Measurements from ENCODE around the gene SETDB2.

SETDB2 gene

GRCh38 chr13:49428041-49428763, 15.9 kb upstream of the SETDB2 start:
- no peak for DNase-seq (ENCODE audit: low read depth)

- DNase-seq (ENCODE audit: low read depth) = no peak
These were observed 15.0 kb upstream of the SETDB2 start for GRCh38 chr13:49429121-49429520.

DNA sequence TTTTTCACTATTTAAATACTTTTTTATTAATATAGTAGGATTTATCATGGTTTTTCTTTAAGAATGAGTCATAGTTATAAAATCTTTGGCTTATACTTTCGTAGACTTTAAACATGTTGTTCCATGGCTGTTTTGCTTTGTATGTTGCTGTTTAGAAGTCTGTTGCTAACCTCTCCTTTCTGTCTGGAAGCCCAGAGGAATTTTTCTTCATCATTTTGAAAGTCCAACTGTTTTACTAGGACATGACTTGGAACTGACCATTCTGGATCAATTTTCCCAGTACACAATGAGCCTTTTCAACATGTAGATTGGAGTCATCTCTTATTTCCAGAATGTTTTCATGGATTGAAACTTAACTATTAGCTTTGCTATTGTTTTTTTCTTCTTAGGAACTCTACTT, 8.1 kb upstream of the SETDB2 start:
- no peak for DNase-seq (ENCODE audit: low read depth)

- no peak for DNase-seq (ENCODE audit: low read depth)
These were observed 7.2 kb upstream of the SETDB2 start for GRCh38 chr13:49436890-49437289.

GRCh38 chr13:49437705-49438104, 6.4 kb upstream of the SETDB2 start:
- no peak for DNase-seq (ENCODE audit: low read depth)

- DNase-seq (ENCODE audit: low read depth) = no peak
These were observed 4.5 kb upstream of the SETDB2 start for GRCh38 chr13:49439609-49440008.

- no peak for DNase-seq (ENCODE audit: low read depth)
These were observed 2.8 kb upstream of the SETDB2 start for GRCh38 chr13:49441312-49441711.

GRCh38 chr13:49441846-49442245, 2.2 kb upstream of the SETDB2 start:
- no peak for DNase-seq (ENCODE audit: low read depth)

DNA sequence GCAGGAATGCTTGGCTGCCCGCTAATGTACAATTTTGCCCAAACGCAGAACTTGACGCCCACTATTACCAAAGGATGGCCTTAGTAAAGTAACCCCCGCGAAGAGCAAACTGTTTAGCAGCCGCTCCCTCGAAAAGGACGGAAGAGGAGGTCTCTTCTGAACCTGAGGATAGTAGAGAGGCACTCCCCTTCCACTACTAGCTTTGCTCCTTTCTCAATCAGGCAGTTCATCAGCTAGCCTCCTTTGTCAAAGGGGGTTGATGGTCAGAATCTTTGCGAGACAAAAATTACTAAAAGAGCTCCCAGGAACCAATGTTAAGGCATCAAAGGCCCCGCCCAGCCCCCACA, 744 bp upstream of the SETDB2 start:
- no peak for DNase-seq (ENCODE audit: low read depth)

GRCh38 chr13:49444524-49445395, 686 bp downstream of the SETDB2 start:
- DNase-seq (ENCODE audit: low read depth) = no peak

- no peak for DNase-seq (ENCODE audit: low read depth)
These were observed 2.4 kb downstream of the SETDB2 start for GRCh38 chr13:49446473-49446872.

- DNase-seq (ENCODE audit: low read depth) = no peak
These were observed 4.7 kb downstream of the SETDB2 start for GRCh38 chr13:49448753-49449152.

DNA sequence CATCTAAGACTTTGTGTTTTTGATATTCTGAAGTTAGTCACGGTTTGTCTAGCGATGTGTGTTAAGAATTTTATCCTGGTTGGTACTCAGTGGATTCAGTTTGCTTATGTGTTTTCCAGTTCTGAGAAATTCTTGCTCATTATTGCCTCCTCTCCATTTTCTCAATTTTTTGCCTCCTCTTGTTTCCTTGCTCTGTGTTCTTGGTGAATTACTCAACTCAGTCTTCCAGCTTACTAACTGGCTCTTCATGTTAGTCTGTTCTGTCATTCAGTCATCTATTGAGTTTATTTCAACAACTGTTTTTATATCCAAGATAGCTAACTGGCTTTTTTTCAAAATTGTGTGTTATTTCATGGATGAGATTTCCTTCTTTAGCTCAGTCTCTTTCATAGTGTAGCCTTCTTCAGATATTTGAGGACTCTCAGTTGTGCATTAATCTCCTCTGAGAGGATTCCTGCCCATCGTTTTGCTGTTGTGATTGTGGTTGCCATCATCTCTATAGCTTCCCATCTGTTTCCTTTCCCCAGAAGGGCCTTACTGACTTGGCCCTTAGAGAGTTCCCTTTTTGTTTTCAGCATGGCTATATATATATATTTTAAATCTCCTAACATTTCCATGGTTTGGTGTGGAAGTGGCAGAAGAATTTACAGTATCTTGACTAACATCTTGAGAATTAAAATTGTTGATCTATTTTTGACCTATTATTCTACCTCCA, 6.2 kb downstream of the SETDB2 start:
- no peak for DNase-seq (ENCODE audit: low read depth)

- no peak for DNase-seq (ENCODE audit: low read depth)
These were observed 8.8 kb downstream of the SETDB2 start for GRCh38 chr13:49452725-49453457.

- no peak for DNase-seq (ENCODE audit: low read depth)
These were observed 9.4 kb downstream of the SETDB2 start for GRCh38 chr13:49453465-49453864.

DNA sequence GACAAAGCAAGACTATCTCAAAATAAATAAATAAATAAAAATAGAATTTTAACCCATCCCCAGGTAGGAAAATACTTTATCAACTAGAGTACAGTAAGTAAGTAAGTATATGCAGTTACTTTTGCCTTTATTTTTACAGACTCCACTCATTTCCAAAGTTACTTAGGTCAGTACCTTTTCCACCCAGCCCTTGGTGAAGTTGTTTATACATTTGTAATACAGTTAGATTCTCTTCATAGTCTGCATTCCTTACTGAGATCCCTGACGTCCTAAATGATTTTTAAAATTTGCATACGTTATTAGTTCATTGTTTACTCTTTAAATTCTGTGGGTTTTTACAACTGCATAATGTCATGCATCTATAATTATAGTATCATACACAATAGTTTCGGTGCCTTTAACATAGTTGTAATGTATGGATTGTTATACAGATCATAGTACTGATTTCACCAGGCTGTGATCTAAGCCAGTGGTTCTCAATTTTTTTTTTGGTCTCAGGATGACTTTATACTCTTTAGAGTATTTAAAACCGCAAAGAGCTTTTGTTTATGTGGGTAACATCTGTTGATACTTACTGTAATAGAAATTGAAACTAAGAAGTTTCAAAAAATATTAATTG, 10.4 kb downstream of the SETDB2 start:
- no peak for DNase-seq (ENCODE audit: low read depth)

DNA sequence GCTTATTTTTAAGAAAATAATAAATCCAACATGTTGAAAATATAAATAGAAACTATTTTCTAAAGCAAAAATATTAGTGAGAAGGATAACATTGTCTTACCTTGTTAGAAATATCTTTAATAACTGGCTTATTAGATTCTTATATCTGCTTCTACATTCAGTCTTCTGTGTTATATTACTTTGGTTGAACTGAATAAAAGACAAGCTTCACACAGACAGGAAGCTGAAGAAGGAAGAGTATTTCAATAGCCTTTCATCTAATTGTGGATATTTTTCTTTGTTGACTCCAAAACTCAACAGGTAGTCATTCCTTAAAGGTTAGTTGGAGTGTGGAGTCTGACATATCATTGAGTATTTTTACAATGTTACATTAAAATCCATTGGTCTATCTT, 10.9 kb downstream of the SETDB2 start:
- no peak for DNase-seq (ENCODE audit: low read depth)

GRCh38 chr13:49456156-49456555, 12.1 kb downstream of the SETDB2 start:
- no peak for DNase-seq (ENCODE audit: low read depth)

DNA sequence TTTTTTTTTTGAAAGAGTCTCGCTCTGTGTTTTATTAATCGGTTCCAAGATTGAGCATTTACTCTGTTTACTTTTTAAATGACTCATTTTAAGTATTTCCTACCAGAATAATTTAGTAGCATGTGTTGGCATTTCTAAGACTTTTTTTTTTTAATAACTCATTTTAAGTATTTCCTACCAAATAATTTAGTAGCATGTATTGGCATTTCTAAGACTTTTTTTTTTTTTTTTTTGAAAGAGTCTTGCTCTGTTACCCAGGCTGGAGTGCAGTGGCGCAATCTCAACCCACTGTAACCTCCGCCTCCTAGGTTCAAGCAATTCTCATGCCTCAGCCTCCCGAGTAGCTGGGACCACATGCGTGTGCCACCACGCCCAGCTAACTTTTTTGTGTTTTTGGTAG, 13.1 kb downstream of the SETDB2 start:
- no peak for DNase-seq (ENCODE audit: low read depth)

DNA sequence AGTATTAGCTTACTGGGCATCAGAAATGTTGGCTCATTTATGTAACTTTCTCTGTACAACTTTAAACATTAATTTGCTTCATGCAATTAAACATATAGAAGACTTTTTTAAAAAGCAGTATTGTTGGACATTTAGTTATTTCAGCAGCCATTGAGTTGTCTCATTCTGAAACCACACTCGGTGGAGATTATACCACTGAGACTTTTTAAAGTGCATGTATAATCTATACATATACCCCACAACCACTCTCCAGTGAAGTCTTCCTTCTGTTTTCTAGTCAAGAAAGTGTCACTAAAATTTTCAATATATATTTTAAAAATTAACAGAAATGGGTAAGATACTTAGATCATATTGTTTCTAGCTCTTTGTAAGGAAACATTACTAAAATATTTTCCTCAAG, 15.5 kb downstream of the SETDB2 start:
- no peak for DNase-seq (ENCODE audit: low read depth)

DNA sequence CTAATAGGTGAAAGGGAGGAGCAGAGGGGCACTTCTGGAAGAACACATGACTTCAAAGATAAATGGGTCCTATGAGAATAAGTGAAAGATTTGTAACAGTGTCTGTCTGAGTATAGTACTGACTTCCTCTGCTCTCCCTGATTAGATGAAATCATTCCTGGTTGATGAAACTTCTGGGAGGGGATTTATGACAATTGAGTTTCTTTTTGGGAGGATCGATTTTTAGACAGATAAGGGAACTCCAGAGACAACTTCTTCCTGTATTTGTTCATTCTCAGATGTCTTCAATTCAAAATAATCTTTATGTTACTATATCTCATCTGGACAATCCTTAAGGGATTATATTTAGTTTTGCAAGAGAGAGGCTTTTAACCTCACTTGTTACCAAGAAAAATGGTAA, 20.0 kb downstream of the SETDB2 start:
- DNase-seq (ENCODE audit: low read depth) = no peak
